COLO829 (cell line): ENCODE measurements around the gene CAMK2B.

Experiments used
- DNase-seq: peaks from one replicate; pipeline ENCODE4 v3.0.0; 2012; ENCODE audit warnings: low spot score

The CAMK2B gene

DNA sequence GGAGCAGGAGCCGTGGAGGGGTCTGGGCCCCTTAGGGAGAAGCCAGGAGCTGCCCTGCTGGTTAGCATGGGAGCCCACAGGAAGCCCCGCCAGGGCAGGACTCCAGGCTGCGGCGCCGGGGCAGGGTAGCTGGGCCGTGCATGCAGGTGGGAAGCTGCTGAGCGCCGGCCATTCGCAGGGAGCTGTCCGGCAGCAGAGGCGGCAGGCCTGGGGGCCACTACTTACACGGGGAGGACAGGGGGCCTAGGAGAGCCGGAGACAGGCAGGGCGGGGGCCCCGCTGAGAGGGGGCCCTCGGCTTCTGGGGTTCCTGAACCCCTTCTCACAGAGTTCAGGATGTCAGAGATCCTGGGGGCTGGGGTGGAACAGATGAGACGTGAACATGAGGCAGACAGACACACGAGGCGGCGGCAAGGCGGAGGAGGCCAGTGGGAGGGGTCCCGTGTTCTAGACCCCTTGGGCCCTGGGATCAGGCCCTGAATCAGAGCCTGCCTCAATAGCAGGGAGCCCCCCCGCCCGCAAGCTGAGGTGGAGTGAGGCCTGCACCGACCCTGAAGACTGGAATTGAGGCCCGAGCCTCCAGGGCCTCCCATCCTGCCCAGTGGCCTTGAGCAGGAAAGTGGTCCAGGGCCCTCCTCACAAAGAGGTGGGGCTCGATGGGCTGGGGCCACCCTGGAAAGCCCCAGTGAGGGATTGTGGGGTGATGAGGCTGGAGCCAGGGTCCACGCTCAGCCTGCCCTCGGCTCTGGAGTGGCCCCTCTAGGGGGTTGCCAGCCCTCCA is 96.6 kb downstream of the CAMK2B start:
- DNase-seq: no peak

DNA sequence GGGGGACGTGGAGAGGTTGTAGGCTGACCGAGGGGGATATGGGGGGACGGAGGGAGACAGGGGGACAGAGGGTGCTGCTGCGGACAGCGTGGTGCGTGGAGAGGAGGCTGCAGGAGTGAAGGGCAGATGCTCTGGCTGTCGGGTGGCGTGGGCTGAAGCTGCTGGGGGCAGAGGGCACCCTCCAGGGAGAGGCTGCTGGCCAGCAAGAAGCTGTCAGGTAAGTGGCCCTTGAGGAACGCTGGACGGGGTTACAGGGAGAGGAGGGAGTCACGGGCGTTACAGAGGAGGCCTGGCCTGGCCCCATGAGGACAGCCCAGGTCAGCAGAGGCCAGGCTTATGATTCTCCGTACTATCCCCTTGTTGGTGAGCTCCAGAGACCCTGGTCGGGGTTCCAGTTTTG is 97.5 kb downstream of the CAMK2B start:
- DNase-seq: no peak

DNA sequence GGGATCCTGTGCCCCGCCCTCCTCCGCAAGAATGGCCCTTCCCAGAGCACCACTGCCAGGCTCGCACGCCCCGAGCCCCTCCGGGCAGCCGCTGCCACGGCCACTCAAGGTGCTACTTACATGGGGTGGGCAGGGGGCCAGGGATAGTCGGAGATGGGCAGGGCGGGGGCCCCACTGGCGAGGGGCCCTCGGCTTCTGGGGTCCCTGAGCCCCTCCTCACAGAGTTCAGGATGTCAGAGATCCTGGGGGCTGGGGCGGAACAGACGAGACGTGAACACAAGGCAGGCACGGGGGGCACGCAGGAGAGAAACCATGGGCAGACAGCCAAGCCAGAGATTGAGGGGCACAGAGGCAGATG is 99.0 kb downstream of the CAMK2B start:
- DNase-seq: no peak

DNA sequence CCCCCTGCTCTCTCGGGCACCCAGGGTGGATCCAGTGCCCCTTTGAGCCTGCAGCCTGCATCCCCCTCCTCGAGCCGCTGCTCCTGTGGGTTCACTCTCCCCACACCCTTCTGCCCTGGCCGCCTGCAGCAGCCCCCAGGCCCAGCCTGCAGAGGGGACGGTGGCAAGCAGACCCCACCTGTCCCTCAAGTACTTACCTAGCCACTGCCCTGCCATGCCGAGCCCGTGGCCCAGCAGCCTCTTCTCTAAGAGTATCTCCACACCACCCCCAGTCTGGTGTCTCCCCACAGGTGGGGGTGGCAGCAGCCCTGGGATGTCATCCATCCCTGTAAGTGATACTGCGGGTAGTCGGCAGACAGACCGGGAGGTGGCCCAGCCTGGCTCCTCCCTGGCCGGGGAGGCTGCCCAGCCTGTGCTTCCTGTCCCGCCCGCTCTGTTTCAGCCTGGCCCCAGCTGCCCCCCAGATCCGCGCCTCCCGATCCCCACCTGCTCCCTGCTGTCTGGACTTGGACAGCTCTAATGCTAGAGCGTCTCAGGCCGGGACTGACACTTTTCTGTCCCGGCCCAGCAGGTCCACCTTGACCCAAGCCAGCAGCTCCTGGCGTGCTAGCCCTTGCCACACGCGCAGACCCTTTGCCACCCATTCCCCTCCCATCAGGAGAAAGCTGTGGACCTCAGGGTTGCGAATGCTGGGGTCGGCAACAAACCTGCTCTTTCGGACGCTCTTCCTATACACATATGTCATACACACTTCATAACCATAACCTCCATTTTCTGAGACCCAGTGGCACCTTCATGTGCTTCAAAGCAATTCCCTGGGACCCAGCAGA is 99.6 kb downstream of the CAMK2B start:
- DNase-seq: no peak

DNA sequence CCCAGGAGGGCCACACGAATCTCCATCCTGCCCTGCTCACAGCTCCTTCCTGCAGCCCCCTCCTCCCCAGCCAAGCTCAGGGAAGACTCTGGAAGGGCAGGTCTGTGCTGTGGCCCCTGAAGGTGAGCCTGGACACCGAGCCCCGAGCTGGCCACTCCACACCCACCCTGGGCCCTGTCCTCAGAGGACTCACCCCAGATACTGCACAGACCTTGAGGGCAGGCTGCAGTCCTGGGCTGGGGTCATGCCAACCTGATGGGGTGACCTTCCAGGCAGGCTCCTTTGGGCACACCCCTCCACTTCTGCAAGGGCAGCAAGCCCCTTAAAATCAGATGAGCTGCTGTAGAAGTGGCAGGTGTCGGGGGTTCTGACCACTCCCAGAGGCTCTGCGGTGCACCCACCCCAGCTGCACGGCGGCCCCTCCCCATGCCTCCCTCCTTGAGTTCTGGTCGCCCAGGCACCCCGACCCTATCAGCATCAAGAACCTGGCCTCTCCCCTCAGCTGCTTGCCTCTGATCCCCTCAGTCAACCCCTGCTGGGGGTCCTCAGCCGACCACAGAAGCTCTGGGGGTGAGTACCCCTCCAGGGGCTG is 100.3 kb downstream of the CAMK2B start:
- no peak for DNase-seq

DNA sequence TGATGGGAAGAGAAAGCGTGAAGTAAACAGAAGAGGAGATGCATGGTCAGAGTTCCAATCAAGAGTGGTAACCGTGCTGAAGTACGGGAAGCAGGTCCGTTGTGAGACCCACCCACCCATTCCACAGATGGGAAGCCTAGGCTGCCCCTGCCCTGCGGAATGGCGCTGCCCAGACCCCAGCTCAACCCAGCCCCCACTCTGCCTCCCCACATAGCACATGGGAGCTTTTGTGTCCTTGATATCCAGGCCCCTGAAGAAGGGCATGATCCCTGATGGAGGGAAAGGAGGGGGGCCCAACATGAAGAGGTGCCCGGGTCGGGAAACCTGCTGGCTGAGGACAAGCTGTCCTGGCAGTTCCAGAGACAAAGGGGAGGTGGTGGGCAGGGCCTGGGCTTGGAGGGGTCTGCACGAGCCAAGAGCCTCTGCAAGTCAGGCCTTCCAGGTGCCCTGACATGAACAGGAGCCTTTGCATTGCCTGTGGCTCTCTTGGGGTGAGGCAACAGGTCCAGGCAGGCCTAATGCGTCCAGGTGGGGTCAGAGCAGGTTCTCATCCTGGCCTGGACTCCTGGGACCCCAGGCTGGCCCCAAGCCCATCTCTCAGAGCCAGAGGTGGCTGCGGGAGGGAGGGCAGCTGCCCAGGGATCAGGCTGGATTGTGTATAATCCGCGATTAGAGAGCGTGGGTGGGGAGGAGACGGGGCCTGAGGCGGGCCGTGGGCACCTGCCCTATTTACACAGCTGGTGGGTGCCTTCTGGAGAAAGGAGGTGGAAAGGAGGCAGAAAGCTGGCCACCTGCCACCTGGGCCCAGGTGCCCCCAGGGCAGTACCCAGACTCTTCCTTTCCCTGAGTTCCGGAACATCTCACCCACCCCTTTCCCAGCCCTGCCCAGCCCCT is 101.1 kb downstream of the CAMK2B start:
- DNase-seq: no peak

DNA sequence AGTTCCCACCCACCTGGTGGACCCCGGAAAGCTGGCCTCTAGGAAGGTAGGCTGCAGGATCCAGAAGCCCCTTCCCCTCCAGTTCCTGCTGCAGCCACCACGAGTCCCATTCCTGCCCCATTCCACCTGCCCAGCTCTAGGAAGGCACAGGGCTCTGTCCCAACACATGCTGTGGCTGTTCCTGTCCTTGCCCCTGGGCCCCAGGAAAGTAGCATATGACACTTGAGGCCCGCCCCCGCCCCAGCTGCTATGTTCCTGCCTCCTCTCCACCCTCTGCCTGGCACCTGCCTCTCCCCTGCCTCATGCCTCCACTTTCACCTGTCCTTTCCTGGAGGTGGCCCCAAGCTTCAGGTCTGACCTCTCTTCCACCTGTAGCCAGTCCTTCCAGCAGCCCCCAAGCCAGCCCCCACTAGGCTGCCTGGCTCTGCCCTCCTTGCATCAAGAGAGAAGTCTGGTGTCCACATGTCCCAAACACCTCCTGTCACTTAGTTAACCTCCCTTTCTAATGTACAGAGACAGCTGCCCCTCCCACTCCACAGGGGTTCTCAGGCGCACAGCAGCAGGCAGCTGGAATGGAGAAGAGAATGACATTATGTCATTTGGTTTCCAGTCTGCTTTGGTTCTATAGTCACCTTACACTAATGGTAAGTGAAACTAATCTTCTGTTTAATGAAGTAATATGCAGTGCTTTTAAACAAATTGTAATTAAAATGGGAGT is 101.9 kb downstream of the CAMK2B start:
- no peak for DNase-seq

DNA sequence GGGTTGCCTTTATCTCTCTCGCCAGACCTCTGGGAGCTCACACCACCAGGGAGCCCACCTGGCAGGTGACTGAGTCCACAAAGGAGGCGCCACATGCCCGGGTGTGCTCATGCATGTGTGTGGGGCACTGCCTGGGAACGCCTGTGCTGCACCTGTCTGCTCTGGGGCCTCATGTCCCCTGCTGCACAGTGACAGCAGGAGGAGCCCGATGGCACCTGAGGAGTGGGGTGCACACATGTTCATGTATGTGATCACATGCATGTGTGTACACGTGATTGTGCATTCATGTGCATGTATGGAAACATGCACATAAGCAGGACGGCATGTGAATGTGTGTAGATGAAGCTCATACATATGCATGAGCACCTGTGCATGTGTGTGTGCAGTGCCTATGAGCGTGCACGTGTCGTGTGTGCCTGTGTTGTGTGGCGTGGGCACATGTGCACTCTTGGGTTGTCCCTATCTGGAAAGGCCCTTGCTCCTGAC is 102.6 kb downstream of the CAMK2B start:
- no peak for DNase-seq

DNA sequence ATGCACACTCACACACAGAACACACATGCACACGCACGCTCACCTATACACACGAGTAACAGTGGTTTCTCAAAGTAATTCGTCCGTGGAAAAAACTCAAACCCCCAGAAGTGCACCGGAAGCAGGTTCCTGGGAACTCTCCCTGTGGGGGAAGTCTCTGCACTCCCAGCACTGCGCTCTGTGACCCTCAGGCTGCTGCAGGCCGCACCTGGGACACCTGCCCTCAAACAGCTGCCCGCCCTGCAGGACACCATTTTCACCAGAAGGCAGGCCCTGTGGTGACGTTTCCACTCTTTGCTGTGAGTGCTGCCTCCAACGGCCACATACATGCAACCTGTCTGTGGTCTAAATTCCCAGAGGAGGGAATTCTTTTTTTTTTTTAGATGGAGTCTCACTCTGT is 103.3 kb downstream of the CAMK2B start:
- no peak for DNase-seq

DNA sequence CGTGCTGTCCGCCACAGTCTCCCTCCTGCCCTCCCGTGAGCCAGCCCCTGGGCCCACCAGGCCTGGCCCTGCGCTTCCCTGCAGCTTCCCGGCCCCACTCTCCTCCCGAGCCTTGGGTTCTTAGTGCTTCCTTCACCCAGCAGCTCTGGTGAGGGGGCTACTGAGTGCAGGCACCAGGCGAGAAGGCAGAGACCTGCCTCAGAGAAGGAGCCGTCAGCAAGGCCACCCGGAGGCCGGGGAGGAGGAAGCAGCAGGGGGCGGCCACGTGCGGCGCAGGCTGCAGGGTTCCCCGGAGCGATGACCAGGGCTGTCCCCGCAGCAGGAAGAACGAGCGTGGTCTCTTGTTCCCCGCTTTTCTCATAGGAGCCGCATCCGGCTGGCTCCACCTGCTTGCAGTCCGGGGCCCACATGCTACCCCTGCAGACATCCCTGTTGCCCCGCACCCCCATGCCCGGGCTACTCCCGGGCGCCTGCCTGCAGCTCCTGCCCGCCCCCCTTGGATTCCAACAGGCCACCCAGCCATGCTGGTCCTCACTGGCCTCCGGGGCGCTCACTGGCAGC is 104.1 kb downstream of the CAMK2B start:
- DNase-seq: no peak

DNA sequence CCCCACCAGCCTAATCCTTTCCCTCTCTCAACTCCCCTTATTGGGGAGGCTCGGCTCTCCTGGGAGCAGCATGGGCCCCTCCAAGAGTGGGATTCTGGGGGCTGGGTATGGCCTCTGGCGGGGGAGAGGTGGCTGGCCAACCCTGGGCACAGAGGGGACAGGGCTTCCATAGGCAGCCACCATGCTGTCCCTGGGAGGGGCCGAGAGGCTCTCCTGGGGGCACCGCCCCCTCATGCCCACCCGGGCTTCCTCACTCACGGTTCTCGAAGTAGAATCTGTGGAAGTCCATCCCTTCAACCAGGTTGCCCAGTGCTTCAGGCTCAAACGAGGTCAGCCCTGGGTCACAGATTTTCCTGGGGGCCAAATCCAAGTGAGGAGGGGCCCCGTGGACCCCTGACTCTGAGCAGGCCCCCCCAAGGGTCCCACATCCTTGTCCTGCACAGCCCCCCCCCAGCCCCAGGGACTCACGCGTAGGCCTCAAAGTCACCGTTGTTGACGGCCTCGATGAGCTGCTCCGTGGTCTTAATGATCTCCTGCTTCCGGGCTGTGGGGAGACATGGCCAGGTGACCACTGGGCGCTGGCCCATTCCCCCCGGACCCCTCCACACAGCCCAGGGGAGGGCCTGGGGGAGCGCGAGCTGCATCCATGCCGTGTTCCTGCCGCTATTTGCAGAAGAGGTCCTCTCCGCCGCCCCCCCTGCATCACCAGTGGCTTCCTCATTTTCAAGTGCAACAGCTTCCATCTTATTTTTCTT is 104.9 kb downstream of the CAMK2B start:
- no peak for DNase-seq

DNA sequence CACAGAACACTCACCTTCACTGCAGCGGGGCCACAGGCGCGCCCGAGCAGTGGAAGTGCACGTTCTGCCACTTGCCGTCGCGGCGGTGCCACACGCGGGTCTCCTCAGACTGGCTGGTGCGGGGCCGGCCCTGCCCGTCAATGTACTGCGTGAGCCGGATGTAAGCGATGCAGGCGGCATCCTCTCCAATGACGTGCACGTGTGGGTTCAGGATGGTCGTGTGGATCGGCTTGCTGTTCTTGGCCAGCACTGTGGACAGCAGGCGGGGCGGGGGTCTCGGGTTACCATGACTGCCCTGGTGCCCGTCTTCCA is 105.4 kb downstream of the CAMK2B start:
- no peak for DNase-seq

DNA sequence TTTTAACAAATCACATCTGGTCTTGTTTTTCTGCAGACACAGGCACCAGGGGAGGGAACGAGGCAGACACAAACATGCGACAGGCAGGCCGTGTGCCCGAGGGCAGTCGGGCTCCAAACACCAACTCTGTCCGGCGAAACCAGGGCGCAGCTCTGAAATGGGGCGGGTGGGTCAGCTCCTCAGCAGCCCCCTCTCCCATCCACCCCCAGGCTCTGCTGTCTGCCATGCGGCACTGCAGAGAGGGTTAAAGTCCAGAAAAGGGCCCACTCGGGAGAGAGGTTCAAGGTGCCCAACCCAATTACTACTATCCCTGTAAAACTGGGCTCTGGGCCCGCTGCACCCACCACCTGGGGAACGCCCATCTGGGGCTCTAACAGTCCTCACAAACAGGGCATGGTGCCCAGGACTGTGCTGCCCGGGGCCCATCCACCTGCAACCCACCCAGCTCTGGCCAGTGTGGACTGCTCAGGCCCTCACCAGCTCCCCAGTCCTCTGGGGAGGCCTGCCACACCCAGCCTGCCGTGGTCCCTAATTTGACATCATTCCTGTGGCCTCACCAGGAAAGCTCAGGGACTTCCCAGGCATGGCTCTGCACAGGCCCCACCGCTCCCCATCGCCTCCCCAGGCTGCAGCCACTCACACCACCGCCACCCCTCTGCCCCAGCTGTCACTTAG is 105.9 kb downstream of the CAMK2B start:
- DNase-seq: no peak

DNA sequence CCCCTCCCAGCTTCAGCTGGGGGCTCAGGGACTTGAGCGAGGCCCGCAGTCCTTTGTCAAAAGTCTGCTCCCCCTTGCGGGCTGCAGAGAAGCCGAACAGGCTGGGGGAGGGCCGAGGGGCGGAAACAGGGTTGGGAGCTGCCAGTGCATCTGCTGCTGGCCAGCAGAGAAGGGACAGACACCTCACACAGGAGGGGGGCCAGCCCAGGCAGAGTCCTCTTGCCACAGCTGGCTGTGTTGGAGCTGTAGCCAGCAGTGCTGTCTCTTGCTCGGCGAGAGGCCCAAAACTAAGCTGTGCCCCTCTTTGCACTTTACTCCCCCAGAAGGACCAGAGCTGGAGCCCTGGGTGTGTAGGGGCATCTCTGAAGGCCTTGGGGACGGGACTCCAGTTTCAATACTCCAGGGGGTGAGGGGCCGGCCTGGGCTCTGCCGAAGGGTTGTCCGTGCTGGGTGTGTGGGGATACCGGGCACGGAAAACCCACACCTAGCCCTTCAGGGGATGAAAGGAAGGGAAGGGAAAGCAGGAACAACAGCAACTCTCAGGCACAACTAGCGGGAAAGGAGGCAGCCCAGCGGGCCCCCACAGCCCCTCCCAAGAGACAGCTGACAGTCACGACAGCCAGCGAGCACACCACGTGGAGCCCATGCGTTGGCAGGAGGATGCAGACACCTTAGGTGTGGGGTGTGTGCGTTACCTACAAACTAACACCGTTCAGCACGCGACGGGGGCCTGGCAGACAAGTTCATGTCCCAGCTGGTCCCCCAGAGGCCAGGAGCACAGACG is 106.8 kb downstream of the CAMK2B start:
- no peak for DNase-seq

DNA sequence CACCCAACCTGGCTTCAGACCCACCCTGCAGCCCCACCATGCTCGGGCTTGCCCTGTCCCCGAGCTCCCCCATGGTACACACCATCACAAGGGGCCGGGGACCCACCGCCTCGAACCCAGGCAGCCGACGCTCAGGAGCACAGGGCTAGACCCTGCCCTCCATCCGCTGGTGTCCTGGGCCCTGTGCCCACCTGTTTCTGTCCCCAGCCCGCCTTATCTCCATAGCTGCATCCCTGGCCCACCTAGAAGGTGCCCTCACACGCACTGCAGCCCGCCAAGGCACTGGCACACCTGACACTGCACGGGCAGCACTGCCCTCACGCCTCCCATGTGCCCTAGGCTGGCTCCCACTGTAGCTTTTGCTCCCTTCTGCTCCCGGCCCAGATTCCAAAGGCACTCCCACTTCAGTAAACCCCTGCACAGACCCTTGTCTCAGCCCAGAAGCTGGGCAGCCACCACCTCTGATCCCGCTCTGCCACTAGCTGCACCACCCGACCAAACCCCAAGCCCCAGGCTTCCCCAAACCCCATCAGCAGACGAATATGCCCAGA is 107.5 kb downstream of the CAMK2B start:
- no peak for DNase-seq

DNA sequence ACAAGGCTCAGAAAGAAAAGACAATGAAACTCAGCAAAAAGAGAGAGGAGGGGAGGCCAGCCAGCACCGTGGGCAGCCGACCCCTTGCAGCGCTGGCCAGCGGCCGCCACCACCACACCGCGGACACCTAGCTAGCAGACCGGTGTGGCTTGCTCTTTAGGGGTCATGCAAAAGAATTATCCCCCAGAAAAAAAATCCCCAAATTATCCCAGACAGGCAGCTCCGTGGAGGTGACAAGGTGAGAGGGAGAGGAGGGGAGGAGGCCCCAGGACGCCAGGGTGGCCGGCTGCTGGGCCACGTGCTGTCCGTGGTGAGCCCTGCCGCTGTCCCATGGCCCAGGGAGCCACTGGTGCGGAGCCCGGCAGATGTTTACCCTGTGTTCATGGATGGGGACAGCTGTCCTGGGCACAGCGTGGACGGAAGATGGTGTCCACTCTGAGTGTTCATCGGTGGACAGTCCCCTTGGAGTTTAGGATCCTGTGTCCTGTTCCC is 108.1 kb downstream of the CAMK2B start:
- no peak for DNase-seq

DNA sequence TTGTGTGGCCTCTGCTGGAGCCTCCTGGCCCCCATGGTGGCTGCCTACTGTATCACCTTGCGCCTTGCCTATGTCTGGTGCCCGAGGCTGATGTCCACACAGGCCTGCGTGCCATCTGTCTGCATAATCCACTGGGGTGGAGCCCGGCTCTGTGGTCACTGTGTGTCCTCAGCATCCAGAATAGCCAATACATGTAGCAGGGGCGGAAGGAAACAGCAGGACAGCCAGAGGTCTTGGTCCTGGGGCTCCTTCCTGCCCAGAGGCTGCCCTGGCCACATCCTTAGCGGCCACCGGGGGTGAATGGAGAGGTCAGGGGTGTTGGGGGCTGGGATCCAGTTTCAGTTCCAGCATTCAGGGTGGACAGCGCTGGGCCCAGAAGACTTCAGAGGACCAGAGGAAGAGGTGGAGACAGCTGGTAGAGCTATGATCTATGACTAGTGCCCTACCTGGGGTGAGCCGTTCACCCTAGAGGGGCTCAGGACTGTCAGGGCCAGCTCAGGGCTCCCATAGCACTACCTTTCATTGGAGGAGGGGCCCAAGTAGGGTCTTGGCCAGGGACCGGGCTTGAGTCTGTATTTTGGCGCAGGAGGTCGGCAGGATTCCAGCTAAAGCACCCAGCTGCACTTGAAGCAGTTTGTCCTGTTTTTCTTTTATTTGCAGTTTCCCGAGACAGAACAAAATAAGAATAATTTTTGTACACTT is 108.7 kb downstream of the CAMK2B start:
- DNase-seq: no peak

DNA sequence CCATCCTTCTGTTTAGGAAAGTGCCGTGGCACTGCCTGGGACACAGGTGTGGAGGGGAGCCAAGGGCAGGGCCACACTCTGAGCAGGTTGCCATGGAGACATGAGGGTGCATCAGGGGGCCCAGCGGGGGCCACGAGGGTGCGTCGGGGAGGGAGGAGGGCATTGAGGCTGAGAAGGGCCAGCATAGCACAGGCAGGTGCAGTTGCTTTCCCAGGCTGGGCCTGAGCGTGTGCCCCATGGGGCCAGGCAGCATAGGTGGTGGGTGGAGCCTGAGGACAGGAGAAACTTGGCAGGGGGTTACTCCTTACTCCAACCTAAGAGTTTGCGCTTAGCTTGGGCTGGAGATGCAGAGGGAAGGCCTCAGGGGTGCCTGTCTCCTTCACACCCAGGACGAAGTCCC is 109.4 kb downstream of the CAMK2B start:
- no peak for DNase-seq
